ENCODE data around the gene SLC2A4RG.

Gene SLC2A4RG

DNA sequence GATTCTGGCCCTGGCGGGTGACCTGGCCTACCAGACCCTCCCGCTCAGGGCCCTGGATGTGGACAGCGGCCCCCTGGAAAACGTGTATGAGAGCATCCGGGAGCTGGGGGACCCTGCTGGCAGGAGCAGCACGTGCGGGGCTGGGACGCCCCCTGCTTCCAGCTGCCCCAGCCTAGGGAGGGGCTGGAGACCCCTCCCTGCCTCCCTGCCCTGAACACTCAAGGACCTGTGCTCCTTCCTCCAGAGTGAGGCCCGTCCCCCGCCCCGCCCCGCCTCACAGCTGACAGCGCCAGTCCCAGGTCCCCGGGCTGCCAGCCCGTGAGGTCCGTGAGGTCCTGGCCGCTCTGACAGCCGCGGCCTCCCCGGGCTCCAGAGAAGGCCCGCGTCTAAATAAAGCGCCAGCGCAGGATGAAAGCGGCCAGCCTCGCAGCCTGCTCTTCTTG lies 868 bp upstream of the SLC2A4RG start:
- TF ChIP-seq GATA2 (IDR thresholded peaks at IDR 0.05; ENCODE audit: low read depth, low read length) (no peak), GATA3 (IDR thresholded peaks at IDR 0.05; ENCODE audit: low read depth, low read length) (no peak)

DNA sequence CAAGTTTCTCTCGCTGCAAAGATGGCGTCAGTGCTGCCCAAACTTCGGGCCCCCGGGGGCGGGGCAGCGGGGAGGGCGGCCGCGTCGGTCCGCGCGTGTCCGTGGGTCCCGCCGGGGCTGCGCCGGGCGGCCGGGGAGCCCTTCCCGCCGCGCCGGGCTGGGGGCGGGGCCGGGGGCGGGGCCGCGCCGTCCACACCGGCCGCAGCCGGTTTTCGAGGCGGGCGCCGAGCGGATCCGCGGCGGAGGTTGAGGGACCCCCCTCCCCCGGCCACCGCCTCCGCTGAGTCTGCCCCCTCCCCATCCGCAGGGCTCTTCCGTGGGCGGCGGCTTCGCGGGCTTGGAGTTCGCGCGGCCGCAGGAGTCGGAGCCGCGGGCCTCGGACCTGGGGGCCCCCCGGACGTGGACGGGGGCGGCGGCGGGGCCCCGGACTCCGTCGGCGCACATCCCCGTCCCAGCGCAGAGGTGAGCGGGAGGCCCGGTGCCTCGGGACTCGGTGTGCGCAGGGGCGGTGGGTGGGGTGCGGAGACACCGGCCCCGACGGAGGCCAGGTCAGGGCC lies 572 bp downstream of the SLC2A4RG start:
- TF ChIP-seq GATA3 (IDR thresholded peaks at IDR 0.05; ENCODE audit: low read depth, low read length) (no peak), GATA2 (IDR thresholded peaks at IDR 0.05; ENCODE audit: low read depth, low read length) (no peak)

DNA sequence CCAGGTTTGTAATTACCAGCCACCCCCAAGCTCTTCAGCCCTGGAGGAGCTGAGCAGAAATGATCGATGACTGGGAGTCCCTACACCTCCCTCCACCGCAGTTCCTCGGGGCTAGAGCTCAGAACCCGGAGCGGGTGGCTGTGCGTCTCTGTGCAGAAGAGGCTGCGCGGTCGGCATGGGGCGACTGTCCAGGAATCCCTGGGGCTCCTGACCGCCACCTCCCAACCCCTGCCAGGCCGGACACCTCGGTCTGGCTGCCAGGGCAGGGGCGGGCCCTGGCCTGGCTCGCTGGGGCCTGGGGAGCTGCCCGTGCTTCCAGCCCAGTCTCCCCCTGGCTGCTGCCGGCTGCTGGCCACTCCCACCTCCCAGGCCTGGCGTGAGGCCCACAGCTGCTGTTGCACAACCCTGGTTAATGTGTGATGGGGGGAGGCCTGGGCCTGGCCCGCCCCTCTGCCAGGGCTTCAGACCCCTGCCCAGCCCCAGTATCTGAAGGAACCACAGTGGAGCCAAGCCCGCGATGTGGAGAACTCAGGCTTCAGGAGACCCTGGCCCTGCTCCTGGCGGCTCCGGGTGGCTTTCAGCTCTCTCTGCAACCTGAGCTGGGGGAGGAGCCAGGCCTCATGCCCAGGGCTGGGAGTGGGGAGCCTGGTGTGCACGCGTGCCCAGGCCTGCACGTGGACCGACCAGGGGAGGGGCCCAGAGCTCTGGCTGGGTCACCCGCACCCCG lies 1.2 kb downstream of the SLC2A4RG start:
- TF ChIP-seq GATA2 (IDR thresholded peaks at IDR 0.05; ENCODE audit: low read depth, low read length) = no peak
- TF ChIP-seq GATA3 (IDR thresholded peaks at IDR 0.05; ENCODE audit: low read depth, low read length) = no peak

DNA sequence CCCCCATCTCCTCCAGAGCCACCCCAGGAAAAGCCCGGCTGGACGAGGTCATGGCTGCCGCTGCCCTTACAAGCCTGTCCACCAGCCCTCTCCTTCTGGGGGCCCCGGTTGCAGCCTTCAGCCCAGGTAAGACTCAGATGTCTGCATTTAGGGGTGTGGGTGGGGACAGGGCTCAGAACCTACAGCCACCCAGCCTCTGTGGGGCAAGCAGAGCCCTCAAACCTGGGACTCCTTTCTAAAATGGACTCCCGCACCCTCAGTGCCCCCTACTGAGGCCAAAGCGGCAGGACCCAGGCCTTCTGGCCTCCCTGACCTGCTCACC lies 1.7 kb downstream of the SLC2A4RG start:
- TF ChIP-seq GATA2 (IDR thresholded peaks at IDR 0.05; ENCODE audit: low read depth, low read length) = no peak
- TF ChIP-seq GATA3 (IDR thresholded peaks at IDR 0.05; ENCODE audit: low read depth, low read length) = no peak

DNA sequence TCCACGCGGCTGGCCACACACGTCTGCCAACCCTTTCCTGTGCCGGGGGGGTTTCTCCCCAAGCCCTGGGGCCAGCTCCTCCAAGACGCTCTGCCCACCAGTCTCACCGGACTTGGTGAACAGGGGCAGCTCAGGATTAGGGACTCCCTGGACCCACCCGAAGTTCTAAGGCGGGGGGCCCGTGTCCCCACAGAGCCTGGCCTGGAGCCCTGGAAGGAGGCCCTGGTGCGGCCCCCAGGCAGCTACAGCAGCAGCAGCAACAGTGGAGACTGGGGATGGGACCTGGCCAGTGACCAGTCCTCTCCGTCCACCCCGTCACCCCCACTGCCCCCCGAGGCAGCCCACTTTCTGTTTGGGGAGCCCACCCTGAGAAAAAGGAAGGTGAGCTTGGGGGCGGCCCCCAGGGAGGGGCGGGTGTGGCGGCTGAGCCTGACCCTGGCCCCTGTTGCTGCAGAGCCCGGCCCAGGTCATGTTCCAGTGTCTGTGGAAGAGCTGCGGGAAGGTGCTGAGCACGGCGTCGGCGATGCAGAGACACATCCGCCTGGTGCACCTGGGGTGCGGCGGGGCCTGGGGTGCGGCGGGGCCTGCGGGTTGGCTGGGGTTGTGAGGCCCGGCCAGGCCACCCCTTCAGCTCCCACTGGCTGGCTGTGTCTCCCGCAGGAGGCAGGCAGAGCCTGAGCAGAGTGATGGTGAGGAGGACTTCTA lies 2.3 kb downstream of the SLC2A4RG start:
- TF ChIP-seq GATA2 (IDR thresholded peaks at IDR 0.05; ENCODE audit: low read depth, low read length) = no peak
- no peak for TF ChIP-seq GATA3 (IDR thresholded peaks at IDR 0.05; ENCODE audit: low read depth, low read length)

DNA sequence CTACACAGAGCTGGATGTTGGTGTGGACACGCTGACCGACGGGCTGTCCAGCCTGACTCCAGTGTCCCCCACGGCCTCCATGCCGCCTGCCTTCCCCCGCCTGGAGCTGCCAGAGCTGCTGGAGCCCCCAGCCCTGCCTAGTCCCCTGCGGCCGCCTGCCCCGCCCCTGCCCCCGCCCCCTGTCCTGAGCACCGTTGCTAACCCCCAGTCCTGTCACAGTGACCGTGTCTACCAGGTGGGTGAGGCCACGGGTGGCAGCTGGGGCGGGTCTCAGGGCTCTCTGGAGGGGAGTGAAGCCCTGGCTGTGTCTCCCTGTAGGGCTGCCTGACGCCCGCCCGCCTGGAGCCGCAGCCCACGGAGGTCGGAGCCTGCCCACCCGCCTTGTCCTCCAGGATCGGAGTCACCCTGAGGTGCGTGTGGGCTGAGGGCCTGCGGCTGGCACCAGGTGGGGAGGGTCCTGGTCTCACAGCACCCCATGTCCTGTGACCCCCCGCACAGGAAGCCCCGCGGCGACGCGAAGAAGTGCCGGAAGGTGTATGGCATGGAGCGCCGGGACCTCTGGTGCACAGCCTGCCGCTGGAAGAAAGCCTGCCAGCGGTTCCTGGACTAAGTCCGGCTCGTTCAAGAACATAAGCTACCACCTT lies 2.9 kb downstream of the SLC2A4RG start:
- TF ChIP-seq GATA3 (IDR thresholded peaks at IDR 0.05; ENCODE audit: low read depth, low read length) = no peak
- TF ChIP-seq GATA2 (IDR thresholded peaks at IDR 0.05; ENCODE audit: low read depth, low read length) = no peak

DNA sequence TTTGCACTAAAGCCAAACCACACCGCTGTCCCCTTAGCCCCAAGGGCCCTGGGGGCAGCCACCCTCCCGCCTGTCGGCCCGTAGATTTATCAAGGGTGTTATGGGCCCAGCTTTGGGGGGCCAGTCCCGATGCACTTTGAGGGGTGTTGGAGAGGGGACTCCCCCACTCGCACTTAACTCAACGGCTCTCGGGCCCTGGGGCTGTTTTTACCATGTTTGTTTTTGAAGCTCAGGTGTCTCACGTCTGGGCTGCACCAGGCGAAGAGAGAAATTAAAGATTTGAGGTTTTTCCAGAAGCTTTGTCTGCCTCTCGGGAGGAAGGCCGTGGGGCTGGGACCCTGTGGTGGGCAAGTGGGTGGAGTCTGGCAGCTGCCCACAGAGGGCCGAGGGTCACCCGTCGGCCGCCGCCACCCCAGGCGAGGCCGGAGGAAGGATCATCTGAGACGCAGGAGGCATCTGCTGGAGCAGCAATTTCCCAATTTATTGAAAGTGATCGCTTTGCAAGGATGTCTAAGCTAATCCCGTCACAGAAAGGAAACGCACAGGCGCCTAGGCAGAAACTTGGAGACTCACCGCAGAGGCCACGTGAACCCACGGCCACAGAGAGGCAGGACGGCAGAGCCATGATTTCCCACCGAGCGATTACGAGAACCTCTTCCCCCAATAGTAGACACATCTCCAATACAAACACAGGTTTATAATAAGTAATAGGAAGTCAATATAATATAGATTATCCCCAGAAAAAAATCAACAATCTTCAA lies 3.8 kb downstream of the SLC2A4RG start:
- no peak for TF ChIP-seq GATA2 (IDR thresholded peaks at IDR 0.05; ENCODE audit: low read depth, low read length)
- no peak for TF ChIP-seq GATA3 (IDR thresholded peaks at IDR 0.05; ENCODE audit: low read depth, low read length)

DNA sequence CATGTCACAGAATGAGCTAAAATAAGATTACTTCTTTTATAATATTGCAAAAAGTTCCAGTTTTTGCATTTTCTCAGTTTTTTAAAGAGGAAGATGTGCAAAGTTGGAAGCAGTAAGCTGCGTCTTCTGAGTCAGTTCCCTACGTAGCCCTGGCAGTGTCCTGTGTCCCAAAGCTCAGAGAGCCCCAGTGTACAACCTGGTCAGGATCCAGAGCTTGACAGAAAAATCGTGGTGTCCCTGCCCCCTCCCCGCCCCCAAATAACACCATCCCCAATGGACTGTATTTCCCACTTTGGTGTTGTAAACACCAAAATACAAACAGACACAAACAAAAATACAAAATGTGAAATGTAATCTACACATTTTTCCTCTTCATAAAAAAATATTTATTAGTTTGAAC lies 4.6 kb downstream of the SLC2A4RG start:
- TF ChIP-seq GATA2 (IDR thresholded peaks at IDR 0.05; ENCODE audit: low read depth, low read length) = no peak
- no peak for TF ChIP-seq GATA3 (IDR thresholded peaks at IDR 0.05; ENCODE audit: low read depth, low read length)

DNA sequence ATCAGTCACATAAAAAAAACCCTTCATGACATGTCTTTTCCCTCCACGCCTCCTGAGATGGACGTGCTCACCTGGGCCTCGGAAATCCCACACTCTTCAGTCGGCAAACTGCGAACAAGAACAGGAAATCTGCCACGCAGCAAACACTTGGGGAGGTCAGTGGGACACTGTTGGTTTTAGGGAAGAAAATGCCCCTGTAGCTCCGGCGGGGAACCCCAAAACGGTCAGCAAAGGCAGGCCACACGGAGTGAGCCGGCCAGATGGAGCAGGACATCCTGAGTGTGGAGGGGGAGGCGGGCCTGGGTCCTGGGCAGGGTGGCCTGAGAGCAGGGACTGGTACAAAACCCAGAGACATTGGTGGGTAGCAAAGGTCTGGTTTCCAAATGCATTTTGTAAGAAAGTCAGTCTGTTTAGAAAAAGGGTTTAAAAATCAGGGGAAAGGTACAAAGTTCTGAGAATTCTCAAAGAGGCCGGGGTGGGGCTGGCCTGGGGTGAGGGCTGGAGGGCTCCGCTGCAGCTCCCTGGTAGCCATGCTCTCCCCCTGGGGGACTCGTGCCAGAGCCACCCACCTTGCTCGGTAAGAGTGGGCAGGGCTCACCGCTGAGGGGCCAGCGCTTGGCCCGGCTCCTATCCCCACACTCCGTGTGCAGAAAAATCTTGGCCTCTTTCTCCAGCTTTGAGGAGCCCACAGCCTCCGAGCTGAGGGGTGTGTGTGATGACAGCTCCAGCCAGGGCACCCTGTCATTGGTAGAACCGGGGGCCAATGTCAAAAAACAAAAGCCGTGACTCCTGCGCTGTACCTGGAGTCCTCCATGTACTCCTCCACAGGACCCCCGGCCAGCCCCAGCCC lies 5.2 kb downstream of the SLC2A4RG start:
- TF ChIP-seq GATA3 (IDR thresholded peaks at IDR 0.05; ENCODE audit: low read depth, low read length) (no peak), GATA2 (IDR thresholded peaks at IDR 0.05; ENCODE audit: low read depth, low read length) (no peak)

DNA sequence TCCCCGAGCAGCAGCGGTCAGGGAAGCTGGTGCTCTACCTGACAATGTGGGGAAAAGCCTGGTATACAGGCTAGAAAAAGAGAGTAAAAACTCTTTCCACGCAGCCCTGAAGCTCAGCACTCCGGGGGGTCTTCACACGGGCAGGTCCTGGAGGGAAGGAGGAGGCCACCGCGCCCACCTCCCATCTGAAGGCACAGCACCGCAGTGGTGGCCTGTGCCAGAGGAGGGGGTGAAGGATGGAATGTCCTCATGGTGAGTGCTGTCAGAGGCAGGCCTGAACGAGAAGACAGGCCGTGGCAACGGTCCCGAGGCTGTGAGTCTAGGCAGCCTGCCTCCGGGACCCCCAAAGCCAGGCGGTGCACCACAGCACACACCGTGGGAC lies 5.8 kb downstream of the SLC2A4RG start:
- no peak for TF ChIP-seq GATA2 (IDR thresholded peaks at IDR 0.05; ENCODE audit: low read depth, low read length)
- TF ChIP-seq GATA3 (IDR thresholded peaks at IDR 0.05; ENCODE audit: low read depth, low read length) = no peak

DNA sequence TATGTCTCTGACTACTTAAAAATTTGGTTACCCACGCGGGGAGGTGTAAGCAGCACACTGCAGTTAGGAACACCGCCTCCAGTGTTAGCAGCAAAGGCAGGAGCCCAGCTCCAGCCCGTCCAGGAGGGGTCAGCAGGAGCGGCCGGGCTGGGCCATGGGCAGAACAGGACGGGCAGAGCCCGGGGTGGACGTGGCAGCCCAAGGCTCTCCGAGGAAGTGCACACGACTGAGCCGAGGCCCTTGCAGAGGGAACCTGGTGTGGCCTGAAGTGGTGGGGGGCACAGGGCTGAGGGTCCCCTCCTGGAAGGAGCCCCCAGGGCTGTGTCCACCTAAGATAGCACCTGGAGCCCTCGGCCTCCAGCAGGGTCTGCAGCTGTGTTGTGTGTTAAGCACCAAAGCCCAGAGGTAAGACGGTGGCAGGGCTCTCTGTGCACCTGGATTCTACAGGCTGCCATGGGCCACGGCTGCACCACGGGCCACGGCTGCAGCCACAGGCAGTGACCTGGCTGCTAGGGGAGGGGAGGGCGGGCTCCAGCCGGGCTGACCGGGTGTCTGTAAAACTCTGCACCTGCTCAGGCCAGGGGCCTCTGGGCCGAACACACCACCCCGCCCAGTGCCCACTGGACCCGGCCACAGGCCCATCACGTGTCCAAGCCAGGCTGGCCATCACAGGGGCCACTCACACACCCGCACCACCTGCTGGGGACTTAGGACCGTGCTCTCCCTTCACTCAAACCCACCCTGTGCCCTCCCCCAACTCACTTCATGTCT lies 6.6 kb downstream of the SLC2A4RG start:
- TF ChIP-seq GATA2 (IDR thresholded peaks at IDR 0.05; ENCODE audit: low read depth, low read length) (no peak), GATA3 (IDR thresholded peaks at IDR 0.05; ENCODE audit: low read depth, low read length) (no peak)

DNA sequence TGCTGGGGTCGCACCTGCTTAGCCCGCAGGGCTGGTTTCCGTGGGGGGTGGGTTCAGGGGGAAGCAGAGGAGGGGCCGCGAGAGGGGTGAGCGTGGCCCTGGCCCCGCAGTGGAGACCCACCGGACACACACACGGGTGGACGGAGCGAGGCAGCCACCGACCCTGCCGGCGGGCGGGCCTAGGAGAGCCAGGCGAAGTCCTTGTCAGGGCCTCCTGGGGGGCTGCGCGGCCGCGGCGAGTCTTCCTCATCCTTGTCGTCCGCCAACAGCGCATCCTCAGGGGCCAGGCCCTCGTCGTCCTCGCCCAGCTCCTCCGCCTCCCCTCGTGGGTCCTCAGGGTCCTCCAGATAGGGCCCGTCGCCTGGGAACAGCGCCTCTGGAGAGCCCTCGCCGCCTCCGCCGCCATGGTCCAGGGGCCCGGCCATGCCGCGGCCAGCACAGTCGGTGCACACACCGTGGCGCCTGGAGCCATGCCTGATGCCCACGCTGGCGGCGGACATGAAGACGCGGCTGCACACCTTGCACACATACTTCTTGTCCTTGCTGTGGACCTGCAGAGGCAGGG lies 7.3 kb downstream of the SLC2A4RG start:
- TF ChIP-seq GATA3 (IDR thresholded peaks at IDR 0.05; ENCODE audit: low read depth, low read length) (no peak), GATA2 (IDR thresholded peaks at IDR 0.05; ENCODE audit: low read depth, low read length) (no peak)
